Subcutaneous abdominal adipose tissue (tissue), 5 donors: ENCODE data around the gene RPAIN.
A peak's percentile ranks its signal among the peaks of the same experiment; 100 is the strongest.
"Not testable (repeated sequence)": the region's sequence is repeated elsewhere in the genome, so short reads cannot be mapped to it uniquely, and the experiment has no call there.

Experiments used
- H3K27ac ChIP-seq: one replicate; pipeline ENCODE4 v1.7.0; 2013; ENCODE audit warnings: low read depth, mild to moderate bottlenecking, inconsistent platforms, low read length, moderate library complexity
- H3K27me3 ChIP-seq, 5 donors: one replicate each; pipeline ENCODE4 v1.7.0; 2013; ENCODE audit warnings: low read length in 5 of 5, inconsistent platforms in 1 of 5; ENCODE audit not compliant: control insufficient read depth in 5 of 5, insufficient read depth in 4 of 5
- H3K36me3 ChIP-seq, 5 donors: one replicate each; pipeline ENCODE4 v1.7.0; 2013; ENCODE audit warnings: low read length in 5 of 5; ENCODE audit not compliant: control insufficient read depth in 5 of 5, insufficient read depth in 5 of 5
- H3K4me1 ChIP-seq, 5 donors: one replicate each; pipeline ENCODE4 v1.7.0; 2013; ENCODE audit warnings: low read length in 5 of 5, mild to moderate bottlenecking in 3 of 5, moderate library complexity in 1 of 5; ENCODE audit not compliant: control insufficient read depth in 5 of 5, insufficient read depth in 5 of 5
- H3K4me3 ChIP-seq, 5 donors: one replicate each; pipeline ENCODE4 v1.7.0; 2013; ENCODE audit warnings: low read length in 5 of 5, low read depth in 1 of 5
- H3K9ac ChIP-seq, 5 donors: one replicate each; pipeline ENCODE4 v1.7.0; 2013; ENCODE audit warnings: low read length in 5 of 5, mild to moderate bottlenecking in 4 of 5, moderate library complexity in 3 of 5
- H3K9me3 ChIP-seq, 5 donors: one replicate each; pipeline ENCODE4 v1.7.0; 2013; ENCODE audit warnings: low read length in 5 of 5; ENCODE audit not compliant: control insufficient read depth in 5 of 5
- donor health status: healthy.
- donor health status: healthy.
- donor health status: healthy.
- donor health status: healthy.
- donor health status: healthy.

Gene RPAIN

DNA sequence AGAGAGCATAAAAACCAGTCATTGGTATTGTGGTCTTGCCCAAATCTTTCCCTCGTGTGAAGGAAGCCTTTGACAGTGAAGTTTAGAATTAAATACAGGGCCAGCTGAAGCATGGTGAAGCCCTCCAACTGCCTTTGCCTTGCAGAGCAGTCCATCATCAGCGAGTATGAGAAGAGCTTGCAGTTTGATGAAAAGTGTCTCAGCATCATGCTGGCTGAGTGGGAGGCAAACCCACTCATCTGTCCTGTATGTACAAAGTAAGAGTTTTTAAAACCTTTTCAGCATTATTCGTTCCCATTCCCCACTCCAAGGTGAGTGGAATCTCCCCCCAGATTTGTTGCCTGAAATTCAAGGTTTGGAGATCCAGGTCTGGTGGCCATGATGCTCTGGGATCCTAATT is 5.8 kb downstream of the RPAIN start:
- Histone ChIP-seq H3K27me3 (no peaks in the 10 kb centered on the region), H3K4me1 (peaks cover under 1 to 6% (median 5%) of the 10 kb centered on the region in 5 donors), H3K9me3 (no peaks in the 10 kb centered on the region), H3K27ac (no peak overlapping the region), H3K36me3 (peaks cover 35 to 79% (median 69%) of the 10 kb centered on the region in 5 donors), H3K9ac (no peak overlapping the region), H3K4me3 (no peak overlapping the region)

DNA sequence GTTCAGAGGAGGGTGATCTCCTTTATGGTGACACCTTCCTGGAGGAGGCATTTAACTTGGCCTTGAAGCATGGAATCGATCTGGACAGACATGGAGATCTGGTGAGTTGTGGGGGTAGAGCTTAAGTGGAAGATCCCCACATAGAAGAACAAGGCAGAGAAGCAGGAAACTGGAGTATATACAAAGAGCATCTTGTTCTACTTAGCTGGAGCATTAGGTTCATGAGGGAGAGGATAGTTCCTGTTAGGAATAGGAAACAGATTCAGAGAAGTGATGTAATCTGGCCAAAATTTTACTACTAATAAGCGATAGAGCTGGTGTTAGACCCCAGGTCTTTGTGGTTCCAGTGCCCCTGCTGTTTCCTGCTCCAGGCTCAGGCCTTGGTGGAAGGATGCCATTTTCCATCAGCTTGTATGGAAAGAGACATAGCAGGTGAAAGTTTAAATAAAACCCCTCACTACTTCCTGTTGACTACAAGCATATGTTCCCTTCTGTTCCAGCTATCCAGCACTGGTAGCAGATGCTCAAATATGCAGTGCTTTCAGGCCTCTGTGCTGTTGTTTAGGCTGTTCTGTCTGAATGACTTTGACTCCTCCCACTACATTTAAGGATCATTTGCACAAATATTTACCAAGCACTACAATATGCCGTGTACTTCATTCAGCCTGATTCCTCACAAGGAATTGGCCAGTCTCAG is 9.4 kb downstream of the RPAIN start:
- no peaks in the 10 kb centered on the region for H3K9me3 ChIP-seq
- no peaks in the 10 kb centered on the region for H3K27me3 ChIP-seq
- peaks cover 29 to 92% (median 82%) of the 10 kb centered on the region in 5 donors for H3K36me3 ChIP-seq
- peaks cover 0 to 4% (median 0%) of the 10 kb centered on the region in 5 donors for H3K4me1 ChIP-seq
- no peak overlapping the region for H3K27ac ChIP-seq
- no peak overlapping the region for H3K4me3 ChIP-seq
- no peak overlapping the region for H3K9ac ChIP-seq

DNA sequence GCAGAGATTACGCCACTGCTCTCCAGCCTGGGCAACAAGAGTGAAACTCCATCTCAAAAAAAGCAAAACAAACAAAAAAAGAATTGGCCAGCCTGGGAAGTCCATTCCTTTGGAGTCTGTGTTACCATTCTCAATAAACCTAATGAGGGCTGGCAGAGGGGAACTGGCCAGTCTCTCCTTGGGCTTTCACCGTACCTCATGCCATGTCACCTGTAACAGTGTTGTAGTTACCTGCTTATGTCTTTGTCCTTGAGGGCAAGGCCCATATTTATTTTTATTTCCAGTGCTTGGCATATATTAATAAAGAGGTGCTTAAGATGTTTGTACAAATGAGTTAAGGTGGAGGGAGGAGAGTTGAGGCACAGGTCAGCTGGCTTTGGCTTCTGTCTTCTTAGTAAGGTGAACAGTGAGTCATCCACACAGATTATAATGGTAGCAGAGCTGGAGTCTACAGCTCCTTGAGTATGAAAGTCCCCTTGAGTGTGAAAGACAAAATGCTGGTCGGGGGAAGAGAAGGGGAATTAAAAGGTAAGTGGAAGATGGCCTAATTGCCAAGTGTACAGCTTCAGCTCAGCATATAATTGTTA is 10.5 kb downstream of the RPAIN start:
- H3K4me3 ChIP-seq = no peak overlapping the region
- H3K9me3 ChIP-seq = no peaks in the 10 kb centered on the region
- no peak overlapping the region for H3K9ac ChIP-seq
- peaks cover 0 to 4% (median 0%) of the 10 kb centered on the region in 5 donors for H3K4me1 ChIP-seq
- no peaks in the 10 kb centered on the region for H3K27me3 ChIP-seq
- peaks cover 22 to 90% (median 80%) of the 10 kb centered on the region in 5 donors for H3K36me3 ChIP-seq
- no peak overlapping the region for H3K27ac ChIP-seq

DNA sequence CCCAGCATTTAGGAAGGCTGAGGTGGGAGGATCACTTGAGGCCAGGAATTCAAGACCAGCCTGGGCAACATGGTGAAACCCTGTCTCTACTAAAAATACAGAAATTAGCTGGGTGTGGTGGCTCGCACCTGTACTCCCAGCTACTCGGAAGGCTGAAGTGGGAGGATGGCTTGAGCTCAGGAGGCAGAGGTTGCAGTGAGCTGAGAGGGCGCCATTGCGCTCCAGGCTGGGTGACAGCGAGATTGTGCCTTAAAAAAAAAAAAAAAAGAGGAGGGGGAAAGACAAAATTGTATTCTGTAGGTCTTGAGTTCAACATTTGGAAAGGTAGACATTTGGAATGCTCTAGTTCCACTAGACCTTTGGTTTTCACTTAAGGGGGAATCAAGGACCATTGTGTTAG is 11.3 kb downstream of the RPAIN start:
- H3K9ac ChIP-seq, H3K9me3 ChIP-seq, H3K27me3 ChIP-seq, H3K27ac ChIP-seq, H3K4me1 ChIP-seq, H3K4me3 ChIP-seq: not testable (repeated sequence)
- H3K36me3 ChIP-seq = peaks cover 23 to 88% (median 73%) of the 10 kb centered on the region in 5 donors

DNA sequence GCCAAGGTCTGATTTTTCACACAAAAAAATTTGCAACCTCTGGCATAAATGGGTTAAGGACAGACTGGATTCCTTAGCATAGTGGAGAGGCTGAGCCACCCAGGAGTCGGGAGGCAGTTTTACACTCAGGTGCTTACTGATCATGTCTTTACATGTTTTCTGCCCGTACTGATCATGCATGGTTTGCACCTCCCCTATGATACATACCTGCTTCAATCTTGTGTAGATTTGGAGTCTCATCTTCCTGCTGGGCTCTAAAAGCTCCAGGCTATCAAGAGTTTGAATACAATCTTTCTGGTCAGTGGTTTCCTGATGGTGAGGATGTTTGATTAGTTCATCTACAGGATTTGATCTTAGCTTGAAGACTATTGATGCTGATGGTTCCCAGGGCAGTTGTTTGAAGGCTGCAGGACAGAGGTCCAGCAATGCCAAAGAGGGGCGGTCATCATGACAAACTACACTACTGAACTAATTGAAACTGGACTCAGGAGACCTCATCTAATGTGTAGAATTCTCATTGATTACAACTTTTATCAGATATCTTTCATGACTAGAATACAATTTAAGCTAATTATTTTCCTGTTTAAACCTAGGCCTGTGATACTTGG is 12.1 kb downstream of the RPAIN start:
- Histone ChIP-seq H3K27me3 (no peaks in the 10 kb centered on the region), H3K36me3 (peaks cover 23 to 91% (median 72%) of the 10 kb centered on the region in 5 donors), H3K4me3 (no peak overlapping the region), H3K9me3 (no peaks in the 10 kb centered on the region), H3K27ac (no peak overlapping the region), H3K9ac (no peak overlapping the region), H3K4me1 (peaks cover 0 to 4% (median 0%) of the 10 kb centered on the region in 5 donors)

DNA sequence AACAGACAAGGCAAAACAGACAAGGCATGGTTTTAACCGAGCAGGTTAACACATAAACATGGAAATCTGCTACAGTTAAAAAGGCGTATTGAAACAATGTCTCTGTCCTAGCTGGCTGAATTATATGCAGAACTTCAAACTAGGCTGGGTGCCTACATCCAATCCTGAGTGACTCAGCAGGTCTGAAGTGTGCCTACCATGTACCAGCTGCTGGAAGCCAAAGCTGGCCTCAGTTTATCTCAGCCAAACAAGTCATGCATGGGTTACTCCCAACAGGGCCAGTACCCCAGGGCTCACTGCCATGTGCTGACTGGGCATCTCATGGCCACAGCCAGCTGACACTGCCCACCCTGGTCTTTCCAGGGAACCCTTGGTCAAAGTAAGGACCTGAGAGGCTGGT is 15.0 kb downstream of the RPAIN start:
- Histone ChIP-seq H3K9ac (no peak overlapping the region), H3K9me3 (no peaks in the 10 kb centered on the region), H3K27me3 (no peaks in the 10 kb centered on the region), H3K27ac (no peak overlapping the region), H3K4me1 (peaks cover 0 to 26% (median 18%) of the 10 kb centered on the region in 5 donors), H3K4me3 (no peak overlapping the region), H3K36me3 (peaks cover 11 to 68% (median 49%) of the 10 kb centered on the region in 5 donors)

DNA sequence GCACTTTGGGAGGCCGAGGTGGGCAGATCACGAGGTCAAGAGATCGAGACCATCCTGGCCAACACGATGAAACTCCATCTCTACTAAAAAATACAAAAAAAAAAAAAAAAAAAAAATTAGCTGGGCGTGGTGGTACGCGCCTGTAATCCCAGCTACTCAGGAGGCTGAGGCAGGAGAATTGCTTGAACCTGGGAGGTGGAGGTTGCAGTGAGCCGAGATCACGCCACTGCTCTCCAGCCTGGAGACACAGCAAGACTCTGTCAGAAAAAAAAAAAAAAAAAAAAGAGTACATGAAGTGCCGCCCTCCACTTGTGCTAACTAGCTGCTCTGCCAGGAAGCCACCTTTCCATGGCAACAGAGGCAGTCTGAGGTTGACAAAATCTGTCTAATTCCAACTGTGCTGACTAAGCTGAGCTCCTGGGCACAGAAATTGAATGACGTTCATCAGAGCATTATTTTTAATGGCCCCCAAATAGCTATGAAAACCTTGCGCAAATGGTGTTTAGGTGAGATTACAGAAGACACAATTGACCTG is 15.9 kb downstream of the RPAIN start:
- not testable (repeated sequence) for H3K9me3 ChIP-seq, H3K27ac ChIP-seq, H3K9ac ChIP-seq, H3K27me3 ChIP-seq, H3K4me3 ChIP-seq
- peaks cover 11 to 60% (median 43%) of the 10 kb centered on the region in 5 donors for H3K36me3 ChIP-seq
- H3K4me1 ChIP-seq = peaks cover 0 to 26% (median 18%) of the 10 kb centered on the region in 5 donors

DNA sequence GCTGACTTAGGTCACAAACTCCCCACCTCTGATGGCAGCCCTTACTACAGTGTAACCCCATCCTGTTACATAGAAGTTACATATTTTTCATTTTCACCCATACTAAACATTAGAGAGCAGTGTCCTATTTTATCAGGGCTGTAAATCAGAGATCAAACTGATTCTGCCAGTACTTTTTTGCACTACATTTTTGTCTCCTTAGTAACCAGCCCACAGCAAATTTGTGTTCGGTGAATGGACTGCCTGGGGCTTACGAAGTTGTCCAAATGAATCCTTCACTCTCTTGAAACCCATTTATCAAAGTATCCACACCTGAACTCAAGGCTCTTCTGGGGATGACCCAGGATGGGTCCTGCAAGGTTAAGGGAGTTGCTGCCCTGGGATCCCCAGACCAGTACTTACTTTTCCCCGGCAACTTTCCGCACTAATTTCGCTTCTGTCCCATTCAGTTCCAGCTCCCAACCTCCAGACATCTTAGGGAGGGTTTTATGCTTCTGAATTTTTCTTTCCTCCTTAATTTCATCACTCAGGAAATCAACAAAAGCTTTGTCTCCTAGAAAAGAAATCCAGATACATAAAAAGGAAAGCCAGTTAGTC is 17.8 kb downstream of the RPAIN start:
- Histone ChIP-seq H3K36me3 (peaks cover 8 to 46% (median 27%) of the 10 kb centered on the region in 5 donors), H3K27me3 (no peaks in the 10 kb centered on the region), H3K9me3 (no peaks in the 10 kb centered on the region), H3K4me1 (peaks cover 0 to 26% (median 18%) of the 10 kb centered on the region in 5 donors), H3K27ac (peak overlapping the region; percentile 79), H3K9ac (peak overlapping the region; percentile 69 to 95 (median 86)), H3K4me3 (peak overlapping the region; percentile 79 to 94 (median 85))

DNA sequence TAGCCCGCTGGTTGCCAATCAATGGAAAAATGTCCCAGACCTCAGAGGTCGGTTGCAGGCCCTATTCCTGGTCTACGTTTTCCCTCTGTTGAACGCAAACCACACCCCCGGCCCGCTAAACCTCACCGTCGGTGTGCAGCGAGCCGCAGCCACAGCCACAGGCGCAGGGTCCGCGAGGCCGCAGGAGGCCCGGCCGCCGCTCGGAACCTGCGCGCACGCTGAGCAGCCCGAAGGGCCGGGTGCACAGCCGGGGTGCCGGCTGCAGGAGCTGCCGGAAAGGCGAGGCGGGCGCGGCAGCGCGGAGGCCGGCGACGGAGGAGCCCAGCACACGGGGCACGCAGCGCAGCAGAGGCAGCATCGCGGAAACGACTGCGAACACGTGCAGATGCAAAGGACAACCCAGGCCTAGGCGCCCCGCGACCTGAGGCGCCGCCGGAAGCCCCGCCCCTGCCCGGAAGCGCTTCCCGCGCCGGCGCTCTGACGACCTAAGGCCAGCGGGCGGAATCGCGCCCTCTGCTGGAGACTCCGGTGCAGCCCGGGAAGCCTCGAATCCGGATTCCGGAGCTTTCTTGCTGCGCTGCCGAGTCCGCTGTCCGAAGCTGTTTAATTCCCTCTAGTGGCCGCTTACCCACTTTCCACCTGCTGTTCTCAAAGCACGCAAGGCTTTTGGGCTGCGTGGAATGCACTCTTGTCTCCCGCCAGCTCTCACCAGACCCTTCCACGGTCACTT is 18.9 kb downstream of the RPAIN start, which contains the start of gene C1QBP:
C1QBP (minus strand) TSS at position 440 of the 730 bp plus-strand sequence; CDS start at position 358, 82 bp downstream.
- H3K4me3 ChIP-seq = peak within 1 kb of the TSS; percentile 79 to 94 (median 85)
- peaks cover 0 to 25% (median 18%) of the 10 kb centered on the region in 5 donors for H3K4me1 ChIP-seq
- H3K27ac ChIP-seq = peak within 1 kb of the TSS; percentile 79
- H3K36me3 ChIP-seq = peaks cover 4 to 43% (median 24%) of the 10 kb centered on the region in 5 donors
- no peaks in the 10 kb centered on the region for H3K9me3 ChIP-seq
- peak within 1 kb of the TSS; percentile 71 to 95 (median 86) for H3K9ac ChIP-seq
- no peaks in the 10 kb centered on the region for H3K27me3 ChIP-seq
